HEK293T (cell line): Measurements from ENCODE around the gene NUTF2.
A peak's percentile ranks its signal among the peaks of the same experiment; 100 is the strongest.

Experiments
- CTCF ChIA-PET: fragments of 350-600 bp; formaldehyde crosslinking; extraction: SDS; loops from one replicate; lab custom pipeline; 2021; ENCODE audit warnings: antibody characterized with exemption, inconsistent platforms; lab: Yijun Ruan, JAX
- POLR2A ChIA-PET: fragments of 350-600 bp; formaldehyde crosslinking; extraction: SDS; loops from one replicate; lab custom pipeline; 2020; ENCODE audit warnings: antibody characterized with exemption, inconsistent platforms; lab: Yijun Ruan, JAX
- DNase-seq: peaks from one replicate; pipeline ENCODE4 v3.0.0; 2012; ENCODE audit warnings: mixed read lengths; ENCODE audit errors: extremely low spot score
- ARNT ChIP-seq: fragments of 450-650 bp; IDR thresholded peaks from 2 replicates; pipeline ENCODE4 v1.6.1; 2017; ENCODE audit warnings: mild to moderate bottlenecking
- BHLHE40 ChIP-seq: fragments of 450-650 bp; IDR thresholded peaks from 2 replicates; pipeline ENCODE4 v1.6.1; 2016; ENCODE audit warnings: mild to moderate bottlenecking, moderate library complexity, borderline replicate concordance
- CTBP1 ChIP-seq: fragments of 450-650 bp; IDR thresholded peaks from 2 replicates; pipeline ENCODE4 v1.6.1; 2016; ENCODE audit warnings: borderline replicate concordance
- ELF4 ChIP-seq: fragments of 450-650 bp; IDR thresholded peaks from 2 replicates; pipeline ENCODE4 v1.6.1; 2017; ENCODE audit warnings: antibody characterized with exemption
- FOXA1 ChIP-seq: fragments of 450-650 bp; IDR thresholded peaks from 2 replicates; pipeline ENCODE4 v1.6.1; 2016; ENCODE audit warnings: mild to moderate bottlenecking
- FOXK2 ChIP-seq: fragments of 450-650 bp; IDR thresholded peaks from 2 replicates; pipeline ENCODE4 v1.6.1; 2016; ENCODE audit warnings: mild to moderate bottlenecking
- FOXM1 ChIP-seq: fragments of 450-650 bp; IDR thresholded peaks from 2 replicates; pipeline ENCODE4 v1.6.1; 2017; ENCODE audit warnings: mild to moderate bottlenecking, borderline replicate concordance
- HDGF ChIP-seq: fragments of 450-650 bp; IDR thresholded peaks from 2 replicates; pipeline ENCODE4 v1.6.1; 2017; ENCODE audit warnings: antibody characterized with exemption, borderline replicate concordance
- L3MBTL2 ChIP-seq: fragments of 450-650 bp; conservative IDR thresholded peaks from 2 replicates; pipeline ENCODE4 v1.6.1; 2016; ENCODE audit warnings: mild to moderate bottlenecking
- LEF1 ChIP-seq: fragments of 450-650 bp; IDR thresholded peaks from 2 replicates; pipeline ENCODE4 v1.6.1; 2017; ENCODE audit warnings: mild to moderate bottlenecking, borderline replicate concordance
- NFRKB ChIP-seq: fragments of 450-650 bp; IDR thresholded peaks from 2 replicates; pipeline ENCODE4 v1.6.1; 2016; ENCODE audit warnings: mild to moderate bottlenecking, moderate library complexity
- SP1 ChIP-seq: fragments of 450-650 bp; IDR thresholded peaks from 2 replicates; pipeline ENCODE4 v1.6.1; 2017
- SUZ12 ChIP-seq: fragments of 450-650 bp; IDR thresholded peaks from 2 replicates; pipeline ENCODE4 v1.6.1; 2016; ENCODE audit warnings: mild to moderate bottlenecking
- TARDBP ChIP-seq: fragments of 450-650 bp; IDR thresholded peaks from 2 replicates; pipeline ENCODE4 v1.6.1; 2016
- ZNF384 ChIP-seq: fragments of 450-650 bp; IDR thresholded peaks from 2 replicates; pipeline ENCODE4 v1.6.1; 2016
- TF ChIP-seq, protein P1 (sequence below): fragments of 450-650 bp; IDR thresholded peaks from 2 replicates; pipeline ENCODE4 v1.6.1; 2016

NUTF2 gene

DNA sequence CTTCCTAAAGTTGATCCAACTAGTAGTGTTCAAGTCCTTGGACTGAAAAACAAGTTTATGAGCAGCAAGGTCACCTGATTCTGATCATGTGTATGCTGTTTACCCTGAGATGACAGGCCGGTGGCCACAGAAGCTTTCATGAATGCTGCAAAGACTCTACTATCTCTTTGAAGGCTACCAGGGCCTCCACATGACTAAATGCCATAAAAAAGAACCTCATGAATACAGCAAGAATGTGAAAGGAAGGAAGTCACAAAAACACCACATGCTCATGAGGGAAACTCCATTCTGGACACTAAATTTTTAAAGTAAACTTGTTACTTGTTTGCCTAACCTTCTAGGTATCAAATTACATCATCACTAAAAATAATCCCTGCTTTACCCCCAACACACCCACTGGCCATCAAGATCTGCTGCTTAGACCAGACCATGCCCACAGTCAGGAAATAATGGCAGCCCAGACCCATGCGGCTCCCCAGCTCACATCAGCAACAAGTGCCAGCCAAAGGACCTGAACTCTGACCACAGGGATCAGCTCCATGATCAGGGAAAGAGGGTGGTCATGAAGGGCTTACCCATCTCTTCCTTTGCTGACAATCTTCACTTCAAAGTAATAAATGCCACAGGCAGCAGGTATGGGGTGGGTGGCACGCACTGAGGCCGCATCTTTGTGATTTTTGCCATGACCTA, 41.7 kb upstream of the NUTF2 start:
- TF ChIP-seq, protein P1, sequence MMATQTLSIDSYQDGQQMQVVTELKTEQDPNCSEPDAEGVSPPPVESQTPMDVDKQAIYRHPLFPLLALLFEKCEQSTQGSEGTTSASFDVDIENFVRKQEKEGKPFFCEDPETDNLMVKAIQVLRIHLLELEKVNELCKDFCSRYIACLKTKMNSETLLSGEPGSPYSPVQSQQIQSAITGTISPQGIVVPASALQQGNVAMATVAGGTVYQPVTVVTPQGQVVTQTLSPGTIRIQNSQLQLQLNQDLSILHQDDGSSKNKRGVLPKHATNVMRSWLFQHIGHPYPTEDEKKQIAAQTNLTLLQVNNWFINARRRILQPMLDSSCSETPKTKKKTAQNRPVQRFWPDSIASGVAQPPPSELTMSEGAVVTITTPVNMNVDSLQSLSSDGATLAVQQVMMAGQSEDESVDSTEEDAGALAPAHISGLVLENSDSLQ, result no peak
- no peak for TF ChIP-seq LEF1
- no peak for TF ChIP-seq CTBP1
- TF ChIP-seq ELF4, result no peak
- no peak for TF ChIP-seq SUZ12
- TF ChIP-seq TARDBP, result no peak
- TF ChIP-seq NFRKB, result no peak
- TF ChIP-seq FOXM1, result no peak
- TF ChIP-seq L3MBTL2, result no peak
- TF ChIP-seq FOXK2, result no peak
- no peak for TF ChIP-seq SP1
- no peak for TF ChIP-seq ARNT
- TF ChIP-seq ZNF384, result no peak
- no peak for TF ChIP-seq FOXA1
- CTCF ChIA-PET, result interaction anchor here (1.0 kb wide), 1 partner anchor 11 kb away, joined by 3 read pairs; no protein-coding TSS in a partner anchor
- POLR2A ChIA-PET, result no interaction called here
- no peak for DNase-seq

DNA sequence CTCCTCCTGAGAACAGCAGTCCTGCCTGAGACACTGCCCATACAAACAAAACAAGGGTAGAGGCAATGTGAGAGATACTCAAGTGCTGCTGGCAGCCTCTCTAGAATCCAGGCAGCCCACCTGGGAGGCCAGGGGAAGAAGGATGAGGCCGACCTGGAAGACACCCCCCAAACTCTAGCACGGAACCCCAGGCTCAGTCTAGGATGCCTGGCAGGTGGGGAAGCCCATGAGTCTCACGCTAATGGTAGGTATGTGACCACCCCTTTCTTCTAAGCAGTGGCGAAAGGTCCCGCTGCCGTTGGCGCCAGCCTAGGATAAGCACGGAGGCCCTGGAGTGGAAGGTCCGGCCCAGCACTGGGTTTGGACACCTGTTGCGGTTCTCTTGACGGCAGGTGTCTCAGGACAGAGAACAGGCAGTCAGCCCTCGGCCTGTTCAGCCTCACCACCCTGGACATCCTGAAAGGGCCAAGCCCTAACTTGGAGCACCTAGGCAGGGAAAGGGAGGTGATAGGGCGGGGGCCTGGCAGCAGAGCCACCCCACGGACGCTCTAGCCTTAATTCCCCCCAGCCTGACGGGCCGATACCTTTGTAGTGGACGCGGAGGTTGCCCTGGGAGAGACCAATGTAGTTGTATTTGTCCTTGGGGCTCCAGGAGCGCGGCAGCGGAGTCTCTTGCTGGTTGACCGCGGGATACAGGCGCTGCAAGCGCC, 40.9 kb upstream of the NUTF2 start:
- DNase-seq, result no peak
- POLR2A ChIA-PET, result interaction anchor here (0.8 to 1.2 kb wide), 9 partner anchors 9 to 146 kb away, joined by 3 to 7 read pairs (median 3); partner anchors contain the start of genes ACD and GFOD2
- CTCF ChIA-PET, result interaction anchor here (1.3 to 2.7 kb wide), 2 partner anchors 10 to 133 kb away, joined by 5 to 32 read pairs; no protein-coding TSS in a partner anchor
- TF ChIP-seq NFRKB (no peak), SP1 (no peak), HDGF (no peak)

DNA sequence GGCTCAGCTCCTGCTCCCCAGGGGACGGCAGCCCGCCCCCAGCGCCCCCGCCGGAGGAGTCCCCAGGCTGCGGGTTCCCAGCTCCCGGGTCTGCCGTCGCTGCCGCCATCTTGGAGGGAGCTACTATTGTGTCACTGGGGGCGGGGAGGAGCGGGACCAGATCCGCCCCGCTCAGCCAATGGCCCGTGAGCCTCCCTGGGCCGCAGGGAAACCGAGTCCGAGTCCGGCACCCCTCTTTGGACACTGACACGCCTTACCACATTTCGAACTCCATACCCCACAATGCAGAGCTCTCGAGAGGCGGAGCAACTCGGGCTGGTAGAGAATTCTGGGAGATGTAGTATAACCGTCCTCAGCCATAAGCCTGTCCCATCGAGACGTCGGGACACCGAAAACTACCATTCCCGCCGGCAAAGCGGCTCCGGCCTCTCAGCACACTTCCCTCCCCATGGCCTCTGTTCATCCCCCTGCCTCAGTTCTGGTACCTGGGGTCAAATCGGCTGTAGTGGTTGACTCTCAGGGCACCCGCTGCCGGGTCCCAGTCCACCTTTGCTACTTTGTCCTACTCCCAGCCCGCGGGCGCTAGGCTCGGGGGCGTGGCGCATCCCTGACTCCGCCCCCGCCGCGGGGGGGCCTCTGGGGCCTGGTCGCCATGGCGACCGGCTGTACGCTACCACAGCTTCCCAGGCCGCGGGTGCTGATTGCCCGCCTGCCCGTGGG, 40.1 kb upstream of the NUTF2 start, which contains the start of the genes RANBP10 and TSNAXIP1:
RANBP10 (minus strand) TSS at position 133 of the 720 bp plus-strand sequence; CDS start at position 109, 24 bp downstream.
TSNAXIP1 (plus strand) TSS at position 462 of the 720 bp plus-strand sequence. CDS start 261 bp downstream, outside the sequence.
- ChIA-PET POLR2A (interaction anchor here (0.5 to 1.2 kb wide), 11 partner anchors 10 to 147 kb away, joined by 3 to 7 read pairs (median 3); partner anchors contain the start of genes ACD and GFOD2), CTCF (interaction anchor here (0.6 to 2.7 kb wide), 6 partner anchors 9 to 340 kb away, joined by 3 to 32 read pairs (median 4); partner anchors contain the start of gene CARMIL2)
- no peak for TF ChIP-seq ARNT
- TF ChIP-seq, protein P1, result no peak
- TF ChIP-seq SP1, result peak; percentile 89
- TF ChIP-seq CTBP1, result no peak
- no peak for TF ChIP-seq HDGF
- TF ChIP-seq ZNF384, result no peak
- peak; percentile 70 for TF ChIP-seq L3MBTL2
- peak; percentile 95 for TF ChIP-seq SUZ12
- TF ChIP-seq LEF1, result no peak
- no peak for TF ChIP-seq TARDBP
- TF ChIP-seq FOXM1, result 0 out of 2 replicates have a peak, but pooled peaks have one; percentile 42
- peak; percentile 93 for TF ChIP-seq ELF4
- no peak for TF ChIP-seq FOXK2
- TF ChIP-seq NFRKB, result no peak
- no peak for TF ChIP-seq FOXA1
- TF ChIP-seq BHLHE40, result no peak
- peak; percentile 95 for DNase-seq

DNA sequence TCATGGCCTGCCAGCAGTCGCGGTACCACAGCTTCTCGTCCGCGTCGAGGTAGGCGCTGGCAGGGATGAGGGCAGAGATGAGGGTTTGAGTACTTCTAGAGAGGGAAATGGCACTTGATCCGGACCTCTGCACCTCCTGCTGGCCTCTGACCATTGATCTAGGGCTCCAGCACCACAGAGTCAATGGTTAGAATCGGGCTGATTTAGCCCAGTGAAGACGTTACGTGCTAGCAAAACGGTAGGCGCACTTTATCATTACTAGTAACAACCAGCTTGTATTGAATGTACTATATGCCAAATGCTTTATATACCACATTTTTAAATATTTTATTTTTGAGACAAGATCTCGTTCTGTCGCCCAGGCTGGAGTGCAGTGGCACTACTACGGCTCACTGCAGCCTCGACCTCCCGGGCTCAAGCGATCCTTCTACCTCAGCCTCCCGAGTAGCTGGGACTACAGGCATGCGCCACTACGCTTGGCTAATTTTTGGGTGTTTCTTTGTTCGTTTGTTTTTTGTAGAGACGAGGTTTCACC, 39.5 kb upstream of the NUTF2 start:
- TF ChIP-seq, protein P1, result no peak
- TF ChIP-seq HDGF (no peak), ARNT (no peak)
- POLR2A ChIA-PET, result interaction anchor here (0.8 to 1.2 kb wide), 6 partner anchors 9 to 128 kb away, joined by 3 to 7 read pairs (median 4); partner anchors contain the start of gene GFOD2
- CTCF ChIA-PET, result interaction anchor here (0.6 to 2.7 kb wide), 6 partner anchors 9 to 339 kb away, joined by 3 to 32 read pairs (median 4); partner anchors contain the start of gene CARMIL2
- no peak for DNase-seq

DNA sequence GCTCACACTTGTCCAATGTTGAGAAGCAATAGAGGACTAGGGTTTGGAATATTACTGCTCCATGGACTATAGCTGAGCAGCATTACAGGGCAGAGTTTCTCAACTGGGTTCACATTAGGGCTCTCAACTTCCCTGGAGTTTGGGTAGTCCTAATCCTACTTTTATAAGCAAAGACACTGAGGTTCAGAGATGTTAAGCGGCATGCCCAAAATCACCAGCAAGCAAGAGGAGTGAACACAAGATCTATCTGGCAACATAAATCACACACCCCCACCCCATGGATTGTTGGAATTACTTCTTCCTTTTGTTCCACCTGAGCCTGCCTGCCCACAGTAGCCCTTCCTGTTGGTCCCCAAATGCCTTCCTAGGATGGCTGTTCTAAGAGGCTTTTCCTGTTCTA, 34.8 kb upstream of the NUTF2 start:
- TF ChIP-seq NFRKB, result no peak
- no peak for TF ChIP-seq HDGF
- TF ChIP-seq TARDBP, result no peak
- TF ChIP-seq FOXM1, result no peak
- TF ChIP-seq LEF1, result no peak
- no peak for TF ChIP-seq FOXA1
- TF ChIP-seq ELF4, result no peak
- no peak for TF ChIP-seq ZNF384
- no peak for TF ChIP-seq FOXK2
- no peak for TF ChIP-seq BHLHE40
- no peak for DNase-seq
- ChIA-PET POLR2A (no interaction called here), CTCF (no interaction called here)
